MM.1S (cell line): ENCODE measurements around the gene LARGE1.
"Not testable (repeated sequence)": the region's sequence is repeated elsewhere in the genome, so short reads cannot be mapped to it uniquely, and the experiment has no call there.

Experiments used
- EZH2 ChIP-seq: fragments of 300-600 bp; sonication (generic); optimal IDR thresholded peaks from 2 replicates; pipeline ENCODE3; 2017; ENCODE audit warnings: low read depth, mild to moderate bottlenecking, antibody characterized with exemption, low read length, mixed read lengths
- EZH2phosphoT487 ChIP-seq: fragments of 300-600 bp; sonication (generic); IDR thresholded peaks from 2 replicates; pipeline ENCODE4 v1.6.1; 2018; ENCODE audit warnings: antibody characterized with exemption, low read length
- TF ChIP-seq, protein P1 (sequence below): fragments of 300-600 bp; sonication (generic); IDR thresholded peaks from 2 replicates; pipeline ENCODE4 v1.5.1; 2016; ENCODE audit warnings: antibody characterized with exemption, low read length, mixed read lengths

DNA sequence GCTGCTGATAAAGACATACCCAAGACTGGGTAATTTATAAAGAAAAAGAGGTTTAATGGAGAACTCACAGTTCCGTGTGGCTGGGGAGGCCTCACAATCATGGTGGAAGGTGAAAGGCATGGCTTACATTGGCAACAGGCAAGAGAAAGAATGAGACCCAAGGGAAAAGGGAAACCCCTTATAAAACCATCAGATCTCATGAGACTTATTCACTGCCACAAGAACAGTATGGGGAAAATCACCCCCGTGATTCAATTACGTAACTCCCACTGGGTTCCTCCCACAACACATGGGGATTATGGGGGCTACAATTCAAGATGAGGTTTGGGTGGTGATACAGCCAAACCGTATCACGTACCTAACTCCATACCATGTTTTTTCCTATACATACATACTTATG lies 557.0 kb downstream of the LARGE1 start:
- TF ChIP-seq, protein P1, sequence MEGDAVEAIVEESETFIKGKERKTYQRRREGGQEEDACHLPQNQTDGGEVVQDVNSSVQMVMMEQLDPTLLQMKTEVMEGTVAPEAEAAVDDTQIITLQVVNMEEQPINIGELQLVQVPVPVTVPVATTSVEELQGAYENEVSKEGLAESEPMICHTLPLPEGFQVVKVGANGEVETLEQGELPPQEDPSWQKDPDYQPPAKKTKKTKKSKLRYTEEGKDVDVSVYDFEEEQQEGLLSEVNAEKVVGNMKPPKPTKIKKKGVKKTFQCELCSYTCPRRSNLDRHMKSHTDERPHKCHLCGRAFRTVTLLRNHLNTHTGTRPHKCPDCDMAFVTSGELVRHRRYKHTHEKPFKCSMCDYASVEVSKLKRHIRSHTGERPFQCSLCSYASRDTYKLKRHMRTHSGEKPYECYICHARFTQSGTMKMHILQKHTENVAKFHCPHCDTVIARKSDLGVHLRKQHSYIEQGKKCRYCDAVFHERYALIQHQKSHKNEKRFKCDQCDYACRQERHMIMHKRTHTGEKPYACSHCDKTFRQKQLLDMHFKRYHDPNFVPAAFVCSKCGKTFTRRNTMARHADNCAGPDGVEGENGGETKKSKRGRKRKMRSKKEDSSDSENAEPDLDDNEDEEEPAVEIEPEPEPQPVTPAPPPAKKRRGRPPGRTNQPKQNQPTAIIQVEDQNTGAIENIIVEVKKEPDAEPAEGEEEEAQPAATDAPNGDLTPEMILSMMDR, result not testable (repeated sequence)
- not testable (repeated sequence) for TF ChIP-seq EZH2phosphoT487, EZH2
